Natural killer cell (primary cell): ENCODE measurements around the gene CNOT8. TPM values are rescaled to one million over a fixed set of nuclear protein-coding genes. Genes with fewer than 3 reads are reported as not detected.
"Not testable (repeated sequence)": the region's sequence is repeated elsewhere in the genome, so short reads cannot be mapped to it uniquely, and the experiment has no call there.

Source experiments
- ATAC-seq, 3 donors: fragments of 150-1000 bp in 2 of 3; fragments of 200-7000 bp in 1 of 3; cut with Tn5 transposase; 1 replicate in 1 of 3; 2 replicates in 2 of 3; pipeline ENCODE4 v1.10.0; 2021; ENCODE audit warnings: mild to moderate bottlenecking in 2 of 3, moderate library complexity in 2 of 3
- DNase-seq, 2 donors: peaks; one replicate each; pipeline versions ENCODE4 v3.0.0 to v3.0.0-alpha.2; 2013 to 2021; ENCODE audit warnings: mixed read lengths in 1 of 2
- H3K27ac ChIP-seq: one replicate; pipeline ENCODE4 v1.5.1; 2013; ENCODE audit warnings: mild to moderate bottlenecking, low read length
- H3K27me3 ChIP-seq: one replicate; pipeline ENCODE4 v1.6.1; 2013; ENCODE audit warnings: low read length; ENCODE audit not compliant: control insufficient read depth, insufficient read depth
- H3K36me3 ChIP-seq: one replicate; pipeline ENCODE4 v1.6.1; 2013; ENCODE audit warnings: low read length; ENCODE audit not compliant: control insufficient read depth, insufficient read depth
- H3K4me1 ChIP-seq: one replicate; pipeline ENCODE4 v1.6.1; 2013; ENCODE audit warnings: low read length; ENCODE audit not compliant: control insufficient read depth, insufficient read depth
- H3K4me3 ChIP-seq: one replicate; pipeline ENCODE4 v1.5.1; 2013; ENCODE audit warnings: low read length
- H3K9me3 ChIP-seq: one replicate; pipeline ENCODE4 v1.6.1; 2013; ENCODE audit warnings: low read length; ENCODE audit not compliant: control insufficient read depth, insufficient read depth
- H3K27ac Mint-ChIP-seq, 2 donors: one replicate each; pipeline ENCODE4 v1.8.0; 2022; ENCODE audit warnings: mild to moderate bottlenecking in 2 of 2, mixed read lengths in 2 of 2, moderate library complexity in 1 of 2
- H3K27me3 Mint-ChIP-seq, 2 donors: one replicate each; pipeline ENCODE4 v1.8.0; 2022; ENCODE audit warnings: low read depth in 2 of 2, mixed read lengths in 2 of 2
- H3K36me3 Mint-ChIP-seq: one replicate; pipeline ENCODE4 v1.8.0; 2022; ENCODE audit warnings: mixed read lengths
- H3K4me1 Mint-ChIP-seq, 2 donors: one replicate each; pipeline ENCODE4 v1.8.0; 2022; ENCODE audit warnings: mixed read lengths in 2 of 2
- H3K4me3 Mint-ChIP-seq: one replicate; pipeline ENCODE4 v1.8.0; 2022; ENCODE audit warnings: mild to moderate bottlenecking, moderate library complexity, mixed read lengths
- H3K9me3 Mint-ChIP-seq, 2 donors: one replicate each; pipeline ENCODE4 v1.8.0; 2022; ENCODE audit warnings: mixed read lengths in 2 of 2
- WGBS: methylation state at CpG from one replicate; pipeline ENCODE4 v1.1.7; 2013; ENCODE audit warnings: missing lambda C conversion rate; ENCODE audit not compliant: insufficient coverage; 5-methylcytosine and 5-hydroxymethylcytosine counted together
- intact Hi-C: fragments of 100-400 bp; cut with micrococcal nuclease; formaldehyde crosslinking; loops from one replicate; pipeline ENCODE4 v1.14.2; 2022
- total RNA-seq, 4 donors: library from RNA; stranded (reverse); fragments of 120-200 nt in 1 of 4; gene quantifications; one replicate each; pipeline versions ENCODE4 v1.2.3 to v1.2.4, GENCODE V29; 2013 to 2022
- TF ChIP-seq, protein P1 (sequence below): fragments of 200-600 bp; IDR thresholded peaks from one replicate; pipeline ENCODE4 v1.8.0; 2022; ENCODE audit warnings: antibody characterized with exemption

CNOT8 gene
- total RNA-seq, 3 donors from 2014 or later (not counting 1 experiment from before 2014, with no cell fraction given): 115 to 128 (median 124) TPM

DNA sequence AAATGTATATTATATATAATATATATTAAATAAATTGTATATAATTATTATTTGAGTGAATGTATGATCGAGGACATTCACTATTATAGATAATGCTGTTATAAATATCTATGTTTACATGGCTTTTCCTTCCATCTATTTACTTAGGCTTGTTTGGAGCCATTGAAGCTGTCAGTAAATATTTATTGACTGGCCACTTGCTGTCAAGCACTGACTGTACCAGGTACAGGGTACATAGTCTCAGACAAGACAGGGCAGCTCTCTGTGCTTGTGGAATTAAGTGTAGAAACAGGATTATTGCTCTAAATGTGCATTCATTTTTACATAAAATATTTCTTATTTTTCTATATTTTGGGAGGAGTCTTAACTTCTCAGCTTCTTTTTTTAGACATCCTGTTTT lies 24.4 kb upstream of the CNOT8 start:
- ATAC-seq: no peak
- H3K27ac Mint-ChIP-seq: no peak overlapping the region
- Histone ChIP-seq H3K9me3 (no peaks in the 10 kb centered on the region), H3K36me3 (no peaks in the 10 kb centered on the region), H3K27ac (no peak overlapping the region), H3K4me3 (no peak overlapping the region), H3K27me3 (no peaks in the 10 kb centered on the region), H3K4me1 (peaks cover 16% of the 10 kb centered on the region)
- no peaks in the 10 kb centered on the region for H3K9me3 Mint-ChIP-seq
- no CpG with 5 or more reads among the region's 1 CpG for WGBS
- H3K4me3 Mint-ChIP-seq: no peak overlapping the region
- H3K36me3 Mint-ChIP-seq: no peaks in the 10 kb centered on the region
- no peak for DNase-seq
- peaks cover 15 to 22% of the 10 kb centered on the region in 2 donors for H3K4me1 Mint-ChIP-seq
- TF ChIP-seq, protein P1, sequence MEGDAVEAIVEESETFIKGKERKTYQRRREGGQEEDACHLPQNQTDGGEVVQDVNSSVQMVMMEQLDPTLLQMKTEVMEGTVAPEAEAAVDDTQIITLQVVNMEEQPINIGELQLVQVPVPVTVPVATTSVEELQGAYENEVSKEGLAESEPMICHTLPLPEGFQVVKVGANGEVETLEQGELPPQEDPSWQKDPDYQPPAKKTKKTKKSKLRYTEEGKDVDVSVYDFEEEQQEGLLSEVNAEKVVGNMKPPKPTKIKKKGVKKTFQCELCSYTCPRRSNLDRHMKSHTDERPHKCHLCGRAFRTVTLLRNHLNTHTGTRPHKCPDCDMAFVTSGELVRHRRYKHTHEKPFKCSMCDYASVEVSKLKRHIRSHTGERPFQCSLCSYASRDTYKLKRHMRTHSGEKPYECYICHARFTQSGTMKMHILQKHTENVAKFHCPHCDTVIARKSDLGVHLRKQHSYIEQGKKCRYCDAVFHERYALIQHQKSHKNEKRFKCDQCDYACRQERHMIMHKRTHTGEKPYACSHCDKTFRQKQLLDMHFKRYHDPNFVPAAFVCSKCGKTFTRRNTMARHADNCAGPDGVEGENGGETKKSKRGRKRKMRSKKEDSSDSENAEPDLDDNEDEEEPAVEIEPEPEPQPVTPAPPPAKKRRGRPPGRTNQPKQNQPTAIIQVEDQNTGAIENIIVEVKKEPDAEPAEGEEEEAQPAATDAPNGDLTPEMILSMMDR: no peak
- intact Hi-C loops: no loop called here
- no peaks in the 10 kb centered on the region for H3K27me3 Mint-ChIP-seq

DNA sequence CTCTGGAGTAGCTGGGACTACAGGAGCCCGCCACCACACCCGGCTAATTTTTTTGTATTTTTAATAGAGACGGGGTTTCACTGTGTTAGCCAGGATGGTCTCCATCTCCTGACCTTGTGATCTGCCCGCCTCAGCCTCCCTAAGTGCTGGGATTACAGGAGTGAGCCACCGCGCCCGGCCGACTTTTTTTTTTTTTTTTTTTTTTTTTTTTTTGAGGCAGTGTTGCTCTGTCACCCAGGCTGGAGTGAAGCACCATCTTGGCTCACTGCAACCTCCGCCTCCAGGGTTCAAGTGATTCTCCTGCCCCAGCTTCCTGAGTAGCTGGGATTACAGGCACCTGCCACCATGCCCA lies 22.8 kb upstream of the CNOT8 start:
- H3K36me3 ChIP-seq, H3K36me3 Mint-ChIP-seq, DNase-seq, intact Hi-C loops, H3K27me3 Mint-ChIP-seq, H3K9me3 Mint-ChIP-seq, H3K9me3 ChIP-seq, H3K27ac Mint-ChIP-seq, H3K27ac ChIP-seq, H3K4me1 Mint-ChIP-seq, H3K4me3 Mint-ChIP-seq, H3K4me1 ChIP-seq, H3K27me3 ChIP-seq, ATAC-seq, H3K4me3 ChIP-seq: not testable (repeated sequence)
- 100% methylated on average over 5 of the region's 9 CpGs for WGBS

DNA sequence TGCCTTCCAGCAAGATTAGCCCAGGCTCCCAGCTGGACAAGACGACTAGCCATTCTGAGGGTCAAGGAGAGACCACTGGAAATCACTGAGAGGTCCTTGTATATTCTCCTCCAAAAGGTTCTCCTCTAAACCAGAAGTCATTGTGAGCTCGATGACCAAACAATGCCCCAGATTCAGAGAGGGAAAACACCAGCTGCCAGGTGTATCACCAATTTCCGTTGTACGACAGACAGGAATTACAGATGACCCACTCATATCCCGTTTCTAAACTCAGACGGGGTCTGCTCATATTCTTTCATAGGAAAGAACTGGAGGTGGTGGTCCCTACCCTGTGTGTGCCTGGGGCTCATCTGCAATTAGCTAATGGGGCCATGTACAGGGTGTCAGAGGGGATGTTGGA lies 22.2 kb upstream of the CNOT8 start:
- no peak for DNase-seq
- no peak overlapping the region for H3K27ac Mint-ChIP-seq
- H3K4me3 Mint-ChIP-seq: no peak overlapping the region

DNA sequence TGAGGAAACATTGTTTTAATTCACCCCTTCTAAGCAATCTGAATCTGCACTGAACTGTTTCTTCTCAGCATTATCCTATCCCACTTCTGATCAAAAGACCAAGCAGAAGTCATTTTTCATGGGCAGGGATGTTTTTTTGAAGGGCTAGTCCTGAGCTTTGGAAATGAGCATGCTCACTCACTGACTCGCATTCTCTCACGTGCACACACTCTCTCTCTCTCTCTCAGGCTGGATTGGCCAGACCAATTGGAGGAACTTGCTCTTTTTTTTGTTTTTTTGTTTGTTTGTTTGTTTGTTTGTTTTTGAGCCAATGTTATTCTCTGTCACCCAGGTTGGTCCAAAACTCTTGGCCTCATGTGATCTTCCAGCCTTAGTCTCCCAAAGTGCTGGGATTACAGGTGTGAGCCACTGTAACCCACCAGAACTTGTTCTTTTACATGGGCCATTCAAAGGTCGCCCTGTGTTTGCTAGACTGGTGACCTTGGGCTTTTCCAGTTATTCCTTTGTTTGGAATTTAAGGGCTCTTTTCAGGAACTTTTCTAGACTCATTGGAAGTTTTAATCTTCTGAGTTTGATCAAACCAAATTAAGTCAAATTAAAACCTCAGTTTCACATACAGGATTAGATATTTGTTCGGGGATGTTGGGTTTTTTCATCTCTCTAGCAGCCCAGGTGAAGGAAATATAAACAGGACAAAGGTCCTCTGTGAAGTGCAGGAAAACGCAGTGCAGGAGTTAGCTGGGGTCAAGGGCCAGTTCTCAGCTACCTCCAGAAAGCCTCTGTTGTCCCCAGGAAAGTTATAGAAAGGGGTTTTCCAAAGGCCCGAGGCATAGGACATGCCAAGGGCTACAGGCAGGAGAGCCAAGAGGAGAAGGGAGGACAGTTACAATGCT lies 21.2 kb upstream of the CNOT8 start:
- Histone ChIP-seq H3K4me1 (no peaks in the 10 kb centered on the region), H3K4me3 (no peak overlapping the region), H3K36me3 (no peaks in the 10 kb centered on the region), H3K27ac (no peak overlapping the region), H3K27me3 (no peaks in the 10 kb centered on the region), H3K9me3 (no peaks in the 10 kb centered on the region)
- intact Hi-C loops: no loop called here
- Mint-ChIP-seq H3K36me3 (no peaks in the 10 kb centered on the region), H3K4me1 (peaks cover 0 to 5% of the 10 kb centered on the region in 2 donors), H3K27ac (no peak overlapping the region), H3K9me3 (no peaks in the 10 kb centered on the region), H3K4me3 (no peak overlapping the region), H3K27me3 (no peaks in the 10 kb centered on the region)
- TF ChIP-seq, protein P1: no peak
- 90% methylated on average over 6 of the region's 6 CpGs for WGBS
- ATAC-seq: no peak
- DNase-seq: no peak

More for the DNA sequence above, 22.2 kb upstream of the CNOT8 start:
- ATAC-seq: no peak
- Mint-ChIP-seq H3K9me3 (no peaks in the 10 kb centered on the region), H3K4me1 (peaks cover 0 to 5% of the 10 kb centered on the region in 2 donors), H3K27me3 (no peaks in the 10 kb centered on the region), H3K36me3 (no peaks in the 10 kb centered on the region)
- intact Hi-C loops: no loop called here
- no peaks in the 10 kb centered on the region for H3K4me1 ChIP-seq
- no peaks in the 10 kb centered on the region for H3K27me3 ChIP-seq
- H3K4me3 ChIP-seq: no peak overlapping the region
- no peak overlapping the region for H3K27ac ChIP-seq
- 94% methylated on average over 6 of the region's 6 CpGs for WGBS
- H3K9me3 ChIP-seq: no peaks in the 10 kb centered on the region
- no peaks in the 10 kb centered on the region for H3K36me3 ChIP-seq
- TF ChIP-seq, protein P1: no peak
